D341Med (cell line): ENCODE measurements around the gene EME1.

Experiments
- DNase-seq: peaks from one replicate; pipeline ENCODE4 v3.0.0; 2012; ENCODE audit warnings: low spot score

EME1 gene

GRCh38 chr17:50363217-50364060 lies 9.6 kb upstream of the EME1 start:
- peak; percentile 52 for DNase-seq

GRCh38 chr17:50364061-50364458 lies 9.0 kb upstream of the EME1 start:
- no peak for DNase-seq

GRCh38 chr17:50364715-50365114 lies 8.3 kb upstream of the EME1 start:
- peak; percentile 58 for DNase-seq

- peak; percentile 82 for DNase-seq
Observed at GRCh38 chr17:50365165-50365564, 7.9 kb upstream of the EME1 start.

- peak; percentile 59 for DNase-seq
Observed at GRCh38 chr17:50365649-50366393, 7.2 kb upstream of the EME1 start.

GRCh38 chr17:50367401-50367800 lies 5.6 kb upstream of the EME1 start:
- DNase-seq, result no peak

- DNase-seq, result no peak
Observed at GRCh38 chr17:50370052-50370451, 3.0 kb upstream of the EME1 start.

GRCh38 chr17:50371526-50371925 lies 1.5 kb upstream of the EME1 start:
- no peak for DNase-seq

GRCh38 chr17:50372222-50372757 lies 739 bp upstream of the EME1 start:
- no peak for DNase-seq

GRCh38 chr17:50373705-50374104 lies 676 bp downstream of the EME1 start:
- DNase-seq, result no peak

- peak; percentile 75 for DNase-seq
Observed at GRCh38 chr17:50375858-50376538, 3.0 kb downstream of the EME1 start.

GRCh38 chr17:50379351-50380132 lies 6.5 kb downstream of the EME1 start:
- DNase-seq, result no peak

GRCh38 chr17:50380369-50381259 lies 7.6 kb downstream of the EME1 start:
- DNase-seq, result peak; percentile 52

- no peak for DNase-seq
Observed at GRCh38 chr17:50381260-50381815, 8.3 kb downstream of the EME1 start.

- DNase-seq, result no peak
Observed at GRCh38 chr17:50381920-50382319, 8.9 kb downstream of the EME1 start.

GRCh38 chr17:50382931-50383330 lies 9.9 kb downstream of the EME1 start:
- DNase-seq, result no peak

GRCh38 chr17:50386510-50386909 lies 13.5 kb downstream of the EME1 start:
- no peak for DNase-seq

GRCh38 chr17:50388728-50389127 lies 15.7 kb downstream of the EME1 start:
- no peak for DNase-seq

GRCh38 chr17:50389534-50389933 lies 16.5 kb downstream of the EME1 start:
- no peak for DNase-seq

- DNase-seq, result no peak
Observed at GRCh38 chr17:50392621-50393020, 19.6 kb downstream of the EME1 start.
